ENCODE results near the gene TMEM174. TPM values are rescaled to one million over a fixed set of nuclear protein-coding genes. Genes with fewer than 3 reads are reported as not detected.

TMEM174 gene
- total and polyA plus RNA-seq, 2 donors from 2014 or later: 1.1 to 59.0 TPM

DNA sequence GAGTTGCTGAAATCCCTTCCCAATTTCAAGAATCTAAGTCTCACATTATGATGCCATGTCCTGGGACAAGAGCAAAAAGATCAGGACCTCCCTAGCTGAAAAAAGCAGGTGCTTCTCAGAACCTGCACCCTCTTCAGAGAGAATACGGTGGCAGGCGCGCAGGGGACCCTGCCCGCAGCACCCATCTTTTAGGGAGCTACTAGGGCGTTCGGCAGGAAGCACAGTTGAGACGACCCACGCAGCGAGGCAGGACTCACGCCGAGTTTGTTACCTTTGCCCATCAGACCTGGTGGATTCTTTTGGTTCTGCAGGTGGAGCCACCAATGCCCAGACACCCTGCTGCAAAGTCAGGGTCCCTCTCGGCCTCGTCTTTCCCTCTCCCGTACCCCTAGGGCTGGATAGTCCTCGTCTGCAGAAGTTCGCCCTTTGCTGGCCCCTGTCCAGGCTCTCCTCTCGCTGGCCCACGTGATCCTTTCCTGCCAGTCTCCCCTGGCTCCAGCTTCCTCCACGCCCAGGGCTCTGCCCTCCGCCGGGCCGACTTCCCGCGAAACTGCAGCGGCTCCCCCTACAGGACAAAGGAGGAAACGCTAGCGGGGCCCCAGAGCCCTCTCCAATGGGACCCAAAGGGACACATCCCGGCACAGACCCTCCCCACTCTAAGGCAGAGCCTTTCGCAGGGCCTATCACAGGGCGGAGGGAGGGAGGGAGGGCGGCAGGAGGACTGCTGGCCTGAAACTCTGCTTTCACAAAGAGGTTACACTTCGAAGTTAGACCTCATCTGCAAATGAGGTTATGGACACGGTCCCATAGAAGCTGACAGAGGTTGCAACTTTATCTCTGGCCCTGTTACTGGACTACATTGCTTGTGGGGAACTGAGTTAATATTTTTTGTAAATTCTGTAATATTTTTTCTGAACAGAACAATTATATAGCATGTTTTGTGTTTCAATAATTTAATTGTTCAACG is 28.8 kb downstream of the TMEM174 start:
- no peaks in the 10 kb centered on the region for H3K36me3 ChIP-seq (ENCODE audit: control insufficient read depth in 2 of 3, insufficient read depth in 3 of 3, low read length in 3 of 3)
- H3K4me1 ChIP-seq (ENCODE audit: control insufficient read depth in 2 of 3, insufficient read depth in 2 of 3, low read depth in 1 of 3, low read length in 3 of 3): no peaks in the 10 kb centered on the region
- intact Hi-C loops (cut with DNase I): no loop called here
- DNase-seq (peak; percentile 89 to 95 (median 91)), FAIRE-seq (no peak)
- no peak overlapping the region for H3K27ac ChIP-seq (ENCODE audit: low read depth in 2 of 2, low read length in 2 of 2)
- peak overlapping the region in 1 of 3 donors; percentile 22 for H3K9ac ChIP-seq (ENCODE audit: low read length in 3 of 3)
- H3K9me3 ChIP-seq (ENCODE audit: control insufficient read depth in 2 of 3, insufficient read depth in 1 of 3, low read length in 3 of 3): no peaks in the 10 kb centered on the region
- no peaks in the 10 kb centered on the region for H3K27me3 ChIP-seq (ENCODE audit: control insufficient read depth, insufficient read depth, low read length)
- peak overlapping the region in 2 of 3 donors; percentile 65 to 69 for H3K4me3 ChIP-seq (ENCODE audit: low read length in 3 of 3)
- TF ChIP-seq, protein P1, sequence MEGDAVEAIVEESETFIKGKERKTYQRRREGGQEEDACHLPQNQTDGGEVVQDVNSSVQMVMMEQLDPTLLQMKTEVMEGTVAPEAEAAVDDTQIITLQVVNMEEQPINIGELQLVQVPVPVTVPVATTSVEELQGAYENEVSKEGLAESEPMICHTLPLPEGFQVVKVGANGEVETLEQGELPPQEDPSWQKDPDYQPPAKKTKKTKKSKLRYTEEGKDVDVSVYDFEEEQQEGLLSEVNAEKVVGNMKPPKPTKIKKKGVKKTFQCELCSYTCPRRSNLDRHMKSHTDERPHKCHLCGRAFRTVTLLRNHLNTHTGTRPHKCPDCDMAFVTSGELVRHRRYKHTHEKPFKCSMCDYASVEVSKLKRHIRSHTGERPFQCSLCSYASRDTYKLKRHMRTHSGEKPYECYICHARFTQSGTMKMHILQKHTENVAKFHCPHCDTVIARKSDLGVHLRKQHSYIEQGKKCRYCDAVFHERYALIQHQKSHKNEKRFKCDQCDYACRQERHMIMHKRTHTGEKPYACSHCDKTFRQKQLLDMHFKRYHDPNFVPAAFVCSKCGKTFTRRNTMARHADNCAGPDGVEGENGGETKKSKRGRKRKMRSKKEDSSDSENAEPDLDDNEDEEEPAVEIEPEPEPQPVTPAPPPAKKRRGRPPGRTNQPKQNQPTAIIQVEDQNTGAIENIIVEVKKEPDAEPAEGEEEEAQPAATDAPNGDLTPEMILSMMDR (IDR thresholded peaks at IDR 0.05; ENCODE audit: borderline replicate concordance, extremely low read depth, insufficient read depth): peak; percentile 75

DNA sequence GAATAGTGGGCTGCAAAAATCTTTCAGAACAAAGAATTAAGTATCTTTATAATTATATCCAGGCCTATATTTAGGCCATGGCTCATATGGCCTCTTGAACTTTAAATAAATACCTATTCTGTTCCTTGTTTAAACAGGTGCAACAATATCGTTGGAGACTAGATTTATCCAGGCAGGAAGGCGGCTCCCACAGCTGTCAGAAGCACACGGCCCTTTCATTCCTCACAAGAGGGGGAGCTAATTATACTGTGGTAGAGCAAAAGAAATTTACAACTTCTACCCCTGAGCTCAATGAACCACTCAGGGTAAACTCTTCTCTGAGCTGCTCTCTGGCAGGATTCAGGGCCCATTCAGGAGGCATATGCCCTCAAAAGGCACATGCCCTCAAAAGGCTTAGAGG is 31.3 kb downstream of the TMEM174 start:
- Histone ChIP-seq H3K4me1 (ENCODE audit: control insufficient read depth in 2 of 3, insufficient read depth in 2 of 3, low read depth in 1 of 3, low read length in 3 of 3) (no peaks in the 10 kb centered on the region), H3K4me3 (ENCODE audit: low read length in 3 of 3) (no peak overlapping the region), H3K9ac (ENCODE audit: low read length in 3 of 3) (no peak overlapping the region), H3K36me3 (ENCODE audit: control insufficient read depth in 2 of 3, insufficient read depth in 3 of 3, low read length in 3 of 3) (no peaks in the 10 kb centered on the region), H3K27ac (ENCODE audit: low read depth in 2 of 2, low read length in 2 of 2) (no peak overlapping the region), H3K27me3 (ENCODE audit: control insufficient read depth, insufficient read depth, low read length) (no peaks in the 10 kb centered on the region), H3K9me3 (ENCODE audit: control insufficient read depth in 2 of 3, insufficient read depth in 1 of 3, low read length in 3 of 3) (no peaks in the 10 kb centered on the region)
- TF ChIP-seq, protein P1 (IDR thresholded peaks at IDR 0.05; ENCODE audit: borderline replicate concordance, extremely low read depth, insufficient read depth): no peak
- peak in 3 of 5 donors; percentile 38 to 75 (median 67) for DNase-seq
- intact Hi-C loops (cut with DNase I): no loop called here
- no peak for FAIRE-seq

DNA sequence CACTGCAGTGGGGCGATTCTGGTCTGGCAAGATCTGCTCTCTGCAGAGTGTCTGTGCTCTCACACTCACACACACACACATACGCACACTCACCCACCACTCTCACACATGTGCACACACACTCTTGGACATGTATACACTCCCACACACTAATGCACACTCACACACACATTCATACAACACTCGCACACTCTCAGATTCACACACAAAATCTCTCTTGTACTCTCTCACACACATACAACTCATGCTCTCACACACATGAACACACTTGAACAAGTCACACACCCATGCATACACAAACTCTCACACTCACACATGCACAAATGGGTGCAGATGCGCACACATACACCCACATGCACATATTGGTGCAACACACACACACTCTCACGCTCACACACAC is 31.7 kb downstream of the TMEM174 start:
- Histone ChIP-seq H3K4me3 (ENCODE audit: low read length in 3 of 3) (no peak overlapping the region), H3K9me3 (ENCODE audit: control insufficient read depth in 2 of 3, insufficient read depth in 1 of 3, low read length in 3 of 3) (peaks cover 0 to 2% (median 0%) of the 10 kb centered on the region in 3 donors), H3K27me3 (ENCODE audit: control insufficient read depth, insufficient read depth, low read length) (no peaks in the 10 kb centered on the region), H3K9ac (ENCODE audit: low read length in 3 of 3) (no peak overlapping the region), H3K27ac (ENCODE audit: low read depth in 2 of 2, low read length in 2 of 2) (no peak overlapping the region), H3K4me1 (ENCODE audit: control insufficient read depth in 2 of 3, insufficient read depth in 2 of 3, low read depth in 1 of 3, low read length in 3 of 3) (no peaks in the 10 kb centered on the region), H3K36me3 (ENCODE audit: control insufficient read depth in 2 of 3, insufficient read depth in 3 of 3, low read length in 3 of 3) (no peaks in the 10 kb centered on the region)
- intact Hi-C loops (cut with DNase I): loop anchor here (5.0 kb wide), 1 partner anchor 112 kb away; no protein-coding TSS in a partner anchor
- FAIRE-seq (no peak), DNase-seq (no peak)
- TF ChIP-seq, protein P1 (IDR thresholded peaks at IDR 0.05; ENCODE audit: borderline replicate concordance, extremely low read depth, insufficient read depth): no peak

Measured in kidney (tissue), 14 donors.